Upper lobe of left lung (tissue), 6 donors: ENCODE measurements around the gene NLRP9. TPM values are rescaled to one million over a fixed set of nuclear protein-coding genes. Genes with fewer than 3 reads are reported as not detected.

Source experiments
- ATAC-seq, 2 donors: fragments of 200-7000 bp; cut with Tn5 transposase; one replicate each; pipeline ENCODE4 v1.9.1; 2022; ENCODE audit warnings: mild to moderate bottlenecking in 2 of 2, moderate library complexity in 2 of 2; ENCODE audit not compliant: low FRiP score in 2 of 2
- DNase-seq, 2 donors: peaks; one replicate each; pipeline ENCODE4 v3.0.0-alpha.2; 2019 to 2020
- H3K27ac ChIP-seq, 4 donors: fragments of 200-600 bp; sonication (generic); one replicate each; pipeline ENCODE4 v1.5.1; 2016 to 2019
- H3K27me3 ChIP-seq, 4 donors: fragments of 200-600 bp; sonication (generic); one replicate each; pipeline ENCODE4 v1.5.1; 2017 to 2019
- H3K36me3 ChIP-seq, 4 donors: fragments of 200-600 bp; sonication (generic); one replicate each; pipeline ENCODE4 v1.5.1; 2016 to 2019
- H3K4me1 ChIP-seq, 4 donors: fragments of 200-600 bp; sonication (generic); one replicate each; pipeline ENCODE4 v1.5.1; 2018 to 2019
- H3K4me3 ChIP-seq, 4 donors: fragments of 200-600 bp; sonication (generic); one replicate each; pipeline ENCODE4 v1.5.1; 2017 to 2019; ENCODE audit warnings: mild to moderate bottlenecking in 2 of 4, moderate library complexity in 1 of 4
- H3K9me3 ChIP-seq, 4 donors: fragments of 200-600 bp; sonication (generic); one replicate each; pipeline ENCODE4 v1.5.1; 2018 to 2019
- CTCF ChIP-seq, 6 experiments: fragments of 450-650 bp in 4 of 6; fragments of 200-600 bp in 2 of 6; sonication (generic) in 2 of 6; IDR thresholded peaks; one replicate each; pipeline ENCODE4 v1.5.1; 2016 to 2019; ENCODE audit warnings: antibody characterized with exemption in 6 of 6
- EP300 ChIP-seq, 4 donors: sonication (generic); formaldehyde crosslinking; IDR thresholded peaks; one replicate each; pipeline ENCODE4 v1.5.1; 2017; ENCODE audit warnings: antibody characterized with exemption in 4 of 4, control low read depth in 2 of 4
- POLR2A ChIP-seq, 4 donors: fragments of 450-650 bp; IDR thresholded peaks; one replicate each; pipeline ENCODE4 v1.5.1; 2016 to 2017; ENCODE audit warnings: antibody characterized with exemption in 4 of 4, mild to moderate bottlenecking in 2 of 4
- POLR2AphosphoS5 ChIP-seq, 2 donors: sonication (generic); formaldehyde crosslinking; IDR thresholded peaks; one replicate each; pipeline ENCODE4 v1.5.1; 2017; ENCODE audit warnings: antibody characterized with exemption in 2 of 2
- WGBS, 2 donors: methylation state at CpG; one replicate each; pipeline ENCODE4 v1.1.5; 2017 to 2018; 5-methylcytosine and 5-hydroxymethylcytosine counted together
- total RNA-seq, 6 donors: library from RNA; depleted of rRNA in 4 of 6; stranded (reverse); fragments of >200 nt in 4 of 6; gene quantifications; one replicate each; pipeline versions ENCODE4 v1.1.0 to v1.2.1, GENCODE V29; 2016 to 2021
- donor health status: DM: no; HTN: no; CAD: no; lungs with moderate emphysema.
- donor health status: DM: no; HTN: yes; CAD: no; lungs with severe emphysema.

NLRP9 gene
- total RNA-seq, 6 donors from 2014 or later: not detected

DNA sequence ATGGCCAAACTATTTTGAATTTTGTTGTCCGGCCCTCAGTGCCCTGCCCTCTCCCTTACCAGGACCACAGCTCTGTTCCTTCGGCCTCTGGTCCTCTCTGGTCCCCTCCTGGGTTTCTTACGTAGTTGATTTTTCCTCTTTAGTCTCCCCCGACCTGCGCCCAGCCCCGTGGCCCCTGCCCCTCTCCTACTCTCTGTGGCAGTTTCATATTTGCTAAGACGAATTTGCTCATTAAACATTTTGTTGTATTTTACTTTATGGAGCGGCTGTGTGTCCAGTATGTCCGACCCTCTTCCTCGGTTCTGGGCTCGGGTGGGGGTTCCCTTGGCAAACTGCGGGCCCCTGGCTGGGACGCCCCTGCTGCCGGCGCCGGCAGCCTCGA, 63.8 kb downstream of the NLRP9 start:
- Histone ChIP-seq H3K27me3 (no peaks in the 10 kb centered on the region), H3K4me3 (peak overlapping the region; percentile 50 to 99 (median 89)), H3K9me3 (no peaks in the 10 kb centered on the region), H3K27ac (peak overlapping the region; percentile 86 to 98 (median 91)), H3K36me3 (peaks cover 24 to 51% (median 40%) of the 10 kb centered on the region in 4 donors), H3K4me1 (peaks cover 31 to 68% (median 43%) of the 10 kb centered on the region in 4 donors)
- ATAC-seq: no peak
- no peak for DNase-seq
- TF ChIP-seq CTCF (IDR thresholded peaks at IDR 0.05) (no peak), POLR2A (IDR thresholded peaks at IDR 0.05) (no peak), POLR2AphosphoS5 (IDR thresholded peaks at IDR 0.05) (no peak), EP300 (IDR thresholded peaks at IDR 0.05) (no peak)
- 33 to 36% methylated on average over 16 of the region's 17 CpGs for WGBS, 2 donors

- ATAC-seq (no peak), DNase-seq (no peak)
- TF ChIP-seq EP300 (IDR thresholded peaks at IDR 0.05) (no peak), CTCF (IDR thresholded peaks at IDR 0.05) (no peak), POLR2A (IDR thresholded peaks at IDR 0.05) (no peak), POLR2AphosphoS5 (IDR thresholded peaks at IDR 0.05) (no peak)
- Histone ChIP-seq H3K9me3 (no peaks in the 10 kb centered on the region), H3K4me1 (peaks cover 31 to 62% (median 40%) of the 10 kb centered on the region in 4 donors), H3K4me3 (no peak overlapping the region), H3K27ac (peak overlapping the region in 2 of 4 donors; percentile 86 to 90), H3K36me3 (peaks cover 25 to 51% (median 40%) of the 10 kb centered on the region in 4 donors), H3K27me3 (no peaks in the 10 kb centered on the region)
- WGBS, 2 donors: 80 to 85% methylated on average over 14 of the region's 15 CpGs
Observed at GRCh38 chr19:55673889-55674288, 64.3 kb downstream of the NLRP9 start.

DNA sequence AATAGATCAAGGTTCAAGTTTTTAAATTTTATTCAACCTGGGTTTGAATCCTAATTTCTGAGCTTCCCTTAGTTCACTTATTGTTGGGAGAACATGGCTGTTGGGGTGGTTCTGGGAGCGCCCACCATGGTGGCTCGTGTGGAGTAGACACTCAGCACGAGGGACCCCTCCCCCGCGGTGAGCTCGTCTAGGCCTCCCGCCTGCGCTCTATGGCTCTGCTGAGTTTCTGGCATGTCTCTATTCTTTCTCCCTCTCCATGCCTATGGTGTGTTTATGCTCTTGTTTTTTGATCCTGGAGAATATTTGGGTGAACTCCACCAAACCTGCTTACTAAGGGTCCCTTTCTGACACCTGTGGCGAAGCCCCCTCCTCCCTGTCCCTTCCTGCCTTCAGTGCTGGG, 64.7 kb downstream of the NLRP9 start:
- Histone ChIP-seq H3K27me3 (no peaks in the 10 kb centered on the region), H3K9me3 (no peaks in the 10 kb centered on the region), H3K27ac (no peak overlapping the region), H3K4me1 (peaks cover 28 to 58% (median 37%) of the 10 kb centered on the region in 4 donors), H3K4me3 (no peak overlapping the region), H3K36me3 (peaks cover 25 to 51% (median 41%) of the 10 kb centered on the region in 4 donors)
- no peak for DNase-seq
- WGBS, 2 donors: 88 to 92% methylated on average over 9 of the region's 9 CpGs
- TF ChIP-seq POLR2AphosphoS5 (IDR thresholded peaks at IDR 0.05) (no peak), CTCF (IDR thresholded peaks at IDR 0.05) (no peak), POLR2A (IDR thresholded peaks at IDR 0.05) (no peak), EP300 (IDR thresholded peaks at IDR 0.05) (no peak)
- ATAC-seq: no peak

DNA sequence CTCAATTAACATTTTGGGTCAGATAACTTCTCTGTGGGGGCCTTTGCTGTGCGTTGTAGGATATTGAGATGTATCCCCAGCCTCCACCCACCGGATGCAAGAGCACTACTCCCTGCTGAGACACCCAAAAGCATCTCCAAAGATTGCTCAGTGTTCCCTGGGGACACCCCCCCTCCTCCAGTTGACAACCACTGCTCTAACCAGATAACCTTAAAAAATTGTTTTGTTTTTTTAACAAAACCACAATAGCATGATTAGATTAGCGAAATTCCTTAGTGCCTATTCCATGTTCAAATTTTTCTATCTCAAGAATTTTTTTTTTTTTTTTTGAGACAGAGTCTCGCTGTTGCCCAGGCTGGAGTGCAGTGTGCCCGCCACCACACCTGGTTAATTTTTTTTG, 65.8 kb downstream of the NLRP9 start:
- ATAC-seq: no peak

More for the DNA sequence above, 65.8 kb downstream of the NLRP9 start:
- H3K27me3 ChIP-seq: no peaks in the 10 kb centered on the region
- TF ChIP-seq EP300 (IDR thresholded peaks at IDR 0.05): no peak
- TF ChIP-seq POLR2A (IDR thresholded peaks at IDR 0.05): no peak
- no peak for TF ChIP-seq POLR2AphosphoS5 (IDR thresholded peaks at IDR 0.05)
- no peak for TF ChIP-seq CTCF (IDR thresholded peaks at IDR 0.05)
- DNase-seq: no peak
- H3K27ac ChIP-seq: no peak overlapping the region
- H3K9me3 ChIP-seq: no peaks in the 10 kb centered on the region
- 84 to 92% methylated on average over 5 of the region's 5 CpGs for WGBS, 2 donors
- peaks cover 21 to 53% (median 28%) of the 10 kb centered on the region in 4 donors for H3K4me1 ChIP-seq
- H3K4me3 ChIP-seq: no peak overlapping the region
- peaks cover 27 to 56% (median 47%) of the 10 kb centered on the region in 4 donors for H3K36me3 ChIP-seq
